Sciatic nerve (tissue), 2 donors: Measurements from ENCODE around the gene NR2E1. TPM values are rescaled to one million over a fixed set of nuclear protein-coding genes. Genes with fewer than 3 reads are reported as not detected.

Source experiments
- ATAC-seq: fragments of 200-7000 bp; cut with Tn5 transposase; one replicate; pipeline ENCODE4 v1.9.1; 2020; ENCODE audit warnings: mild to moderate bottlenecking, moderate library complexity
- DNase-seq: peaks from one replicate; pipeline ENCODE4 v3.0.0-alpha.2; 2020; ENCODE audit warnings: low spot score
- intact Hi-C: fragments of 100-400 bp; cut with DNase I; formaldehyde crosslinking; loops from one replicate; pipeline ENCODE4 v1.14.2; 2022
- total RNA-seq: library from RNA; stranded (reverse); fragmentation: NEBNext Ultra II Directional; extraction: Animal tissue kit (Norgen Biotek cat#: 25700); gene quantifications from one replicate; pipeline ENCODE4 v1.2.1, GENCODE V29; 2021
- donor health status: DM: no; HTN: no; CAD: no.
- donor health status: DM: no; HTN: no; CAD: no.

Gene NR2E1
- total RNA-seq, 1 donor from 2014 or later: not detected

- ATAC-seq (no peak), DNase-seq (no peak)
- intact Hi-C loops: no loop called here
These were observed 20.2 kb upstream of the NR2E1 start for GRCh38 chr6:108145639-108146038.

- ATAC-seq (no peak), DNase-seq (no peak)
- intact Hi-C loops: no loop called here
These were observed 13.4 kb upstream of the NR2E1 start for GRCh38 chr6:108152446-108152845.

DNA sequence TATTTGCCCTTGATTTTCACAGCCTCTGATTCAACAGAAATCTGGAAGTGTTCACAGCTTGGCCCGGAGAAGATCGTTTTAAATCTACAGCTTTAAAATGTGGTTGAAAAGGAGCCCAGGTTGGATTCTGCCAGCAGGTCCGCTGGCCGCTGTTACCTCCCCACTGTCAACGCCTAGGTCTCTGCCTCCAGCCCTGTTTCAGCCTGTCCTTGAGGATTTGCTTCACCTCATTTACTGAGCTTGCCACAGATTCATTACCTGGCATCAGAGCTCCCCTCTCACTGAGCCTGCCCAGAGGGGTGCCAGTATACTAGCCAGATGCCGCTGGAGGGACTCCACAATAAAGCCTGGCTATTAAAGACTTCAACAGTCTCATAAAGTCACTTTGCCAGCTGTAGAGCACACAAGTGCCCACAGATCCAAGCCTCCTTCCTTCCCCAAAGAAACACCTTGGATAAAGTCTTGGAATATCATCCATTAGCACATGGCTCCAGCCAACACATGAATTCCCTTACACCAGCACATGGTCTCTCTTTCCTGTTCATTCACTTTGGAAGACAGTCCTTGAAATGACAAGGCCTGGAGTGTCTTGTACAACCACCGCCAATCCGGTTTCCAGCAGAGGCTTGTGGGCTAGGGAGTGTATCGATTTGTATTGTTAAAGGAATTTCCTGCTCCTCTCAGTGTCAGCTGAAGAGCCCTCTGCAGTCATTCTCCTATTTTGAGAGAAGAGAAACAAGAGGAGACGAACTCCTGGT is 9.5 kb upstream of the NR2E1 start:
- ATAC-seq (no peak), DNase-seq (no peak)
- intact Hi-C loops: loop anchor here (5.0 kb wide), 1 partner anchor 146 kb away; no protein-coding TSS in a partner anchor

GRCh38 chr6:108156938-108157233 is 8.9 kb upstream of the NR2E1 start:
- no peak for ATAC-seq
- no peak for DNase-seq
- intact Hi-C loops: loop anchor here (5.0 kb wide), 1 partner anchor 145 kb away; no protein-coding TSS in a partner anchor

DNA sequence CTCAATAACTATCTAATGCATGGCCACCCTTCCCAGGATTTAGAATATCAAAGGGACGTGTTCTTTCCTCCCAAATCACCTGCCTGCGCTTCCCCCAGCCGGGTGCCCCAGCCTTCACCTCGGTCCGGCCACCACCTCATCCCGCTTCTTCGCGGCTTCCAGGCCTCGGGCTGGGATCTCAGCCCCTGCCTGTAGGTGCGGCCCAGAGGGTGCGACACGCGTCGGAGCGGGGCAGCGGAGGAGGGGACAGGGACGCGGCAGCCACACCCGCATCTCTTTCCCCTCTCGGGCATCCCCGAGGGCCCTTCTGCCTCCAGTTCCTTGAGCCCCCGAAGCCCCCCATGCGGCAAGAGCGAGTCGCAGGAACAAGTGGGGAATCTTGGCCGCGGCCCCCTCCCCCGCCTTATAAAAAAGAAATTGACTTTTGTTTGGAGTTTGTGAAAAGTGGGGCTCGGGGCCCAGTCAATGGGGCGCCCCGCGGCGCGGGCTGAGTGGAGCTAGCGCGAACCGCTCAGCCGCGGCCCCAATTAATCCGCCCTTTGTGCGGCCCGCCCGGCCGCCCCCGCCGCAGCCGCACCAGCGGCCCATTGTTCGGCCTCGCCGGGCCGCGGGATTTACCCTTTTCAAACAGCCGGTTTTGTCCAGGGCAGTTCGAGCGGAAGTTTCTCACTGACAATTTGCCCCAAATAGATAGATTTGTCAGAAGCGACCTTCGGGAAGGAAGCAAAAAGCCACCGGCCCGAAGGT is 8.4 kb upstream of the NR2E1 start:
- intact Hi-C loops: loop anchor here (5.0 kb wide), 1 partner anchor 145 kb away; no protein-coding TSS in a partner anchor
- peak; percentile 38 for ATAC-seq

DNA sequence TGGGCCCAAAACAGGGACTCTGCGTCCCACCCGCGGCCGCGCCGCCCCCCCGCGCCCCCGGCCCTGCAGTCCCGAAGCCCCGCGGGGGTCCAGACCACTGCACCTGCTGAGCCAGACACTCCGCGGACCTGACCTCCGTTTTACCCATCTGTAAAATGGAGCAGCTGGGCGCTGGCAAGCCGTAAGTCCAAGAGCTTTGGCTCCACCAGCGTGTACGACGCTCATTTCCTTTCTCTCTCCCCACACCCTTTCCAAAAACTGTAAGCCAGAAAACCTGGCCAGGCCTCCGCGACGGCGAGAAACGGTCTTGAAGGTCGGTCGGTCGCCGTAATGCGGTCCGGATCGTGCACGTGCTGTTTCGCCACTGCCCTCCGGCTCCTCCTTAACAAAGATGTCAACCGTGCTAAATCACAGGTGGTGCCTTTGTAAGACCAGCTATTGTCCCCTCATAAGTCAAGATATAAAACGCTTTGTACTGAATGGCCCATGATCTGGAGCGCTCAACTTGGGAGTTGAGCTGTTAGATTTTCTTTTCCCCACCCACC is 7.8 kb upstream of the NR2E1 start:
- no peak for DNase-seq
- intact Hi-C loops: loop anchor here (5.0 kb wide), 1 partner anchor 144 kb away; no protein-coding TSS in a partner anchor
- no peak for ATAC-seq

More for the DNA sequence above, 8.4 kb upstream of the NR2E1 start:
- DNase-seq: no peak

- DNase-seq (no peak), ATAC-seq (no peak)
- intact Hi-C loops: loop anchor here (5.0 kb wide), 1 partner anchor 142 kb away; no protein-coding TSS in a partner anchor
These were observed 5.8 kb upstream of the NR2E1 start for GRCh38 chr6:108159981-108160380.

DNA sequence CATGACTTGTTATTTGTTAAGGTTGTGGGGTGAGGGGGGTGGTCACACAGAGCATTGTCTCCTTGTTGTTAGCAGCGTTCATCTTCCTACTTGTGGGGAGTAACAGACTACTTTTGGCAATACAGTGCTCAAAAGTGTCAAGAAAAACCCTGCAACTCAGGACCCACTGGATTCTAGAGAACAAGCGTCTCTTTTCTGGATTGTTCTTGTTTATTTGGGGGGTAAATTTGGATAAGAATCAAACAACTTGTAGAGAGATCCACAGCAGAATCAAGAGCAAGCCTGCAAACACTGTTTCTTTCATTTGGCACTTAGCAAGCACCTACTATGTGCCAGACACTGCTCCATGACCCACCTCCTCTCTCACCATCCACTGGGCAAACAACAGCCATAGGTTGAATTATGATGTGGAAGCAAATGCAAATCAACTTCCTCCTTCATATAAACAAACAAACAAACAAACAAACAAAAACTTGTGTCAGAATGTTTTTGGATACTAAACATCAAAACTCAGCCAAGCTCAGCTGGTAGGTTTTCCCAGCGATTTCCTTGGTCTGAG is 4.0 kb upstream of the NR2E1 start:
- ATAC-seq (no peak), DNase-seq (no peak)
- intact Hi-C loops: no loop called here

- ATAC-seq: no peak
- intact Hi-C loops: no loop called here
- DNase-seq: no peak
These were observed 2.6 kb upstream of the NR2E1 start for GRCh38 chr6:108163267-108163643.

DNA sequence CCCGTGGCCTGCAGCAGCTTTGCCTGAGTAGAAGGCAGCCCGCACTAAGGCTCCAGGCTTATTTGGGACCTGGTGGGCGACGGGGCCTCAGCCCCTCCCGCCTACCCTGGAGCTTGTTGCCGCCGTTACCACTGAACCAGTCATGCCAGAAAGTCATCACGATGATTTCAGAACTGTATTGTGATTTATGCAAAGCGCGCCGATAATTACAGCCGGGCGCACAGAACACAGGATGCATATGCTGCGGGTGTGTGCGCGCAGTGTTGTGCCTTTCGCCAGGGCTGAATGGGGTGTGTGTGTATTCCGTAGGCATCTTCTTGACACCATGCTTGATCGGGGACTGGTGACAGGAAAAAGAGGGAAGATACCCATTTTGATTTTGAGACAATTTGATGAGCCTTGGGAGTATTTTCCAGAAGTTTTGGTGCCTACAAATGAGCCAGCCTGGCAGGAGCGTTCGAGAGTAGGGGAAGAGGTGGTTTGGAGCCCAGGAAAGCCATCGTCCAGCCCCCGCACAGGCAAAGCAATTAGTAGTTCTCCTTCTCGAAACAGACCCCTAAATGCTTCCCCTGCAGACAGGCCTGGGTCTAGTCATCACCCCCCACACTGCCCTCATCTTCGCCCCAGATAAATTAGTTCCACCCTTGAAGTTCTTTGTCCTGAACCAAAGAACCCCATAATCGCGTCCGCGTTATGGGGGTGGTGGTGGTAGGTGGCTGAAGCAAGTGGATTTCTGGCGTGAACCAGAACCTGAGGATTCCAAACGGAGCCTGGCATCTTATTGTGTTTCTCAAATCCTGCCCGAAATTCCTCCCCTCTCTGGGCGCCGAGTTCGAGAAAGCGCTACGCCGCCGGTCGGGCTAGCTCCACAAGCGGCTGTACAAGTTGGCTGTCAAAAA is 1.9 kb upstream of the NR2E1 start:
- no peak for ATAC-seq

GRCh38 chr6:108164543-108164814 is 1.3 kb upstream of the NR2E1 start:
- ATAC-seq (no peak), DNase-seq (no peak)
- intact Hi-C loops: no loop called here

More for the DNA sequence above, 1.9 kb upstream of the NR2E1 start:
- DNase-seq: no peak
- intact Hi-C loops: no loop called here

DNA sequence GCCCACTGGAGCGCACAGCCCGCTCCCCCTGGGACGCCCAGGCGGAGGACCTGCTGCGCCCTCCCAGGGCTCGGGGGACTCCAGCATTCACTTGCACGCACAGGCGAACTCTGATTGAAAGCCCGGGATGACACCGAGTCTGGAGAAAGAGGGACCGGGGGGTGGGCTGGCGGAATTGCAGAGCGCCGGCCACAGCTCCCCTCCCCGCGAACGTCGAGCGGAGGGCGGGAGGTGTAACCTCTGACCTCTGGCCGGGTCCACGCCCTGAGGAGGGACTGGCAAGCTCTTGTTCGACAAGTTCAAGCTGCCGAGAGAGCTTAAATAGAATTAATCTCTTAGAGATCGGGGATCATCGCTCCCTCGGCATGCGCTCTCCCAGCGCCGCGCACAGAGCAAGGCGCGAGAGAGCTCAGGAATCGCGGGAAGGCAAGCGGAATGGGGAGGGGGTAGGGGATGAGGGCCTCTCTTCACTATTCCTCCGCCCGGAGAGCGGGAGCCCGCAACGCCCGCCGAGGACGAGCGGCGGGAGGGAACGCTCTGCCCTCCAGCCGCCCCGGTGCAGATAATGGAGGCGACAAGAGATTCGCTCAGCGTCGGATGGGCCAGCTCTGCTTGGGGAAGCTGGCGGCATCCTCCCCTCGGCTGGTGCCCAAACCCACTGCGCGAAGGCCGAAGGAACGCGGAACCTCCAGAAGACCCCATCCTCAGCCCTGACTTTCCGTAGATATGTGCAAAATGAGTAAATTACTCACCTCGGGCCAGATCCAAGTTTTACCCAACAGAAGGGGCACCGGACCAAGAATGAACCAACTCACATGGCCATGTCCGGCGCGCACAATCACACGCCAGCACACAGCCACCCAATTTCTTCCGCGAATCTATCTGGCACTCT is 761 bp upstream of the NR2E1 start:
- ATAC-seq (no peak), DNase-seq (no peak)
- intact Hi-C loops: no loop called here

DNA sequence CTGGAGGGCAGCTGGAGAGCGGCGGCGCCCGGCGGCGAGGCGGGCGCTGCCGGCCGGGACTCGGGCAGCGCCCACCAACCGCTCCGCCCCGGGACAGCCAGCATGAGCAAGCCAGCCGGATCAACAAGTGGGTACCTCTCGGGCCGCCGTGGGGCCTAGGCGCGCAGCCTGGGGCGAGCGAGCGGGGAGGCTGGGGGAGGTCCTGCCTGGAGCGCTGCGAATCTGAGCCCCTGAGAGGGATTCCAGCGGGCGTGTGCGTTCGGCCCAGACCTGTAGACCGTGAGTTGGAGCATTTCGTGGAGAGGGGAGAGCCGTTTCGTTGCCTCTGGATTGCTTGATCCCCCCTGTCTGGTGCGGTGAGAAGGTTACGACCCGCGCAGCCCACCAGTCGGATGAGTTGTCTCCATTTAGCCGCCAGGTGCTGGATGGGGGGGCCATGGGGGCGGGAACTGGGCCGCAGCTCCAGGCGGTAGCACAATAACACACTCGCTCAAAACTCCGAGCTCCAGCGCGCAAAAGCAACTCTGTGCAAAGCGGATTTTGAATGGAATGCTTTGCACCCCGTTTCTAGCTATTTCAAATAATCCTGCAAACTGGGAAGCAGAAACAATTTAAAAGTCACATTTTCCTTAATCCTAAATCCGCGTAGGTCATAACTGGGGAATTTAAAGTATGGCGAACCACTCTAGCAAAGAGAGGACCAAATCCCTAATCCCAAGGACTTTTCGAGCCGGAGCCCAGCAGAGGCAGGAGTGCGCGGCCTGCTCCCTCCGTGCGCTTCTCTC is 1.0 kb downstream of the NR2E1 start:
- DNase-seq: no peak

GRCh38 chr6:108167449-108168089 is 1.7 kb downstream of the NR2E1 start:
- DNase-seq: no peak
- intact Hi-C loops: no loop called here
- no peak for ATAC-seq

More for the DNA sequence above, 1.0 kb downstream of the NR2E1 start:
- no peak for ATAC-seq
- intact Hi-C loops: no loop called here

DNA sequence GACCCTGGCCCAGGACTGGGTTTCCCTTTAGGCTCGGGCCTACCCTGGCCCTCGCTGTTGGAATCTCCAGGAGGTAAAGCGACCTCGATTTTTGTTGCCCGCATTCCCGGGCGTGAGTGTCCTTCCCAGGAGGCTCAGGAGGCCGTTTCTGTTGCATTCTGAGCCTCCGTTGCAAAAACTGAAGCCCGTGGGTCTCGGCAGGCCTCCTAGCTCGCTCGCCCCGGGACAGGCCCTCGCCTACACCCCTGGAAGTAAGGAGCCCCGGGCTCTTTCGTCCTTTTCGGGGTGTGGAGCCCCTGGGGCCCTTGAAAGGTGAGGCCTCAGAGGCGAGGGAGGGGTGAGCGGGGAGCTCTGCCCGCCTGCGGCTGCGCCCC is 2.3 kb downstream of the NR2E1 start:
- ATAC-seq (peak; percentile 18), DNase-seq (no peak)
- intact Hi-C loops: no loop called here

DNA sequence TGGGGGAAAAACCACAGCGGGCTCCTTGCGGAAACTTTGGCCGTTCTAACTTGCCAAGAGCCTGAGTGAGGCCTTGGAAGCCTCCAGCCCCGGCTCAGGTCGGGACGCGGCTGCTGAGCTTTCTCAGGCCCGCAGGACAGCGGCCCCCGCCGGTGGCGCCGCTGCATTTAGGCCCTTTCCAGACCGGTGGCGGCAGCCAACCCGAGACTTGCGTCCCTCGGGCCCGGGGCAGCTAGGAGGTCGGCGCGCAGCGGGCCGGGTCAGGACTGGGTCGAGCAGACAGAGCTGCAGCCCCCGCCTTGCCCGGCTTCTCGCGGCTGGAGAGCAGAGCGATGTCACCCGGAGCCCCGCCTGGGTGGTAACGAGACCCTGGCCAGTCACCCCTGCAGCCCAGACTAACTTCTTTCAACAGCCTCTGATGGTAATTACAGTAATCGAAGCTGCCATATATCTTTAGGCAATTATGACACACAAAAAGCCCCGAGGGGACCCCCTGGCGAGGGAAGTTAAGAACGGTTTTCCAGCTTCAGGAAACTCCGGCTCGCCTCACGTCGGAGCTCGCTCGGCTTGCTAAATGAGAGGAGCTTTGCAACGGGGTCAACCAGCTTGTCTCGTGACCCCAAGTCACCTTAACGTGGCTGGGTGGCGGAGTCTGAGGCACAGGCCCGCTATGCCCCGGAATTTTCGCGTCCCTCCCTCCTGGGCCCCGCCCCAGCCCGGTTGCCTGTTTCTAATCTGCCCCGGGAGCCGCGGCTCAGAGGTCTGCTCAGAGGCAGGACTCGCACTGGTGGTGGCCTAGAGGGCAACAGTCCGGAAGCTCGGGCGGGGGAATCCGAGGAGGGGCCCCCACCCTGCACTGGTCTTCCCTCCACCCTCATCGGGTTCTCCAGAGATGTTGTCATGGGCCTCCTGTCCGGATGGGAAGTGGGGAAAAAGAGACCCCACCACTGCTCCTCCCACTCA is 3.0 kb downstream of the NR2E1 start:
- DNase-seq (no peak), ATAC-seq (peak; percentile 51)
- intact Hi-C loops: no loop called here
